K562 (cell line): ENCODE measurements around the gene FBXW9. TPM values are rescaled to one million over a fixed set of nuclear protein-coding genes. Genes with fewer than 3 reads are reported as not detected.
A peak's percentile ranks its signal among the peaks of the same experiment; 100 is the strongest.

Experiments used
- ATAC-seq: fragments of 200-7000 bp; cut with Tn5 transposase; 3 replicates; pipeline ENCODE4 v1.9.1; 2020; ENCODE audit warnings: moderate library complexity
- BruUV-seq: library from RNA; stranded (reverse); fragments of 400-500 nt; replicated peaks from 2 replicates; lab custom pipeline; 2021; lab: Mats Ljungman, UMichigan
- CTCF ChIA-PET: fragments of 300-600 bp; formaldehyde crosslinking; extraction: SDS; loops from one replicate; lab custom pipeline; 2021; ENCODE audit warnings: low intra/inter-chr PET ratio; lab: Yijun Ruan, JAX
- POLR2A ChIA-PET: fragments of 300-600, 350-650 bp; sonication (Branson Sonifier 250); formaldehyde crosslinking; extraction: SDS; loops from one replicate; lab custom pipeline; 2021; ENCODE audit warnings: antibody characterized with exemption, inconsistent platforms; lab: Yijun Ruan, JAX
- DNase-seq, 4 experiments: peaks; one replicate each; pipeline versions ENCODE4 v3.0.0 to v3.0.0-alpha.2; 2011 to 2018; ENCODE audit warnings: low spot score in 3 of 4, mixed read lengths in 3 of 4; ENCODE audit errors: extremely low read depth in 1 of 4
- FAIRE-seq: peaks from 2 replicates; lab custom pipeline; 2011; peaks lifted over from hg19 to GRCh38; lab: Jason Lieb, UNC
- H2AFZ ChIP-seq: 2 replicates; pipeline ENCODE4 v1.6.0; 2011; ENCODE audit warnings: low read depth, low read length, control low read depth, inconsistent platforms
- H3K27ac ChIP-seq: fragments of 200-600 bp; 3 replicates; pipeline ENCODE4 v1.8.0; 2011; ENCODE audit warnings: low read depth, mild to moderate bottlenecking, control low read depth, inconsistent platforms, low read length, moderate library complexity, mixed read lengths; ENCODE audit errors: extremely low read depth
- H3K27me3 ChIP-seq, 2 experiments: fragments of 300-600 bp in 1 of 2; 2 replicates in 1 of 2; 3 replicates in 1 of 2; pipeline versions ENCODE4 v1.6.0 to v1.8.0; 2011; ENCODE audit warnings: inconsistent platforms in 2 of 2, low read length in 2 of 2, mild to moderate bottlenecking in 1 of 2, mixed read lengths in 1 of 2, moderate library complexity in 1 of 2; ENCODE audit not compliant: control insufficient read depth in 2 of 2, insufficient read depth in 2 of 2
- H3K36me3 ChIP-seq: fragments of 300-600 bp; 3 replicates; pipeline ENCODE4 v1.8.0; 2011; ENCODE audit warnings: mild to moderate bottlenecking, low read length, inconsistent platforms; ENCODE audit not compliant: control insufficient read depth, insufficient read depth
- H3K4me1 ChIP-seq, 2 experiments: fragments of 200-600 bp in 1 of 2; replicated peaks in 1 of 2; 2 replicates in 1 of 2; 3 replicates in 1 of 2; pipeline versions ENCODE4 v1.5.1 to v1.8.0; 2011; ENCODE audit warnings: inconsistent platforms in 2 of 2, low read length in 2 of 2, mild to moderate bottlenecking in 1 of 2, mixed read lengths in 1 of 2, moderate library complexity in 1 of 2; ENCODE audit not compliant: control insufficient read depth in 2 of 2, insufficient read depth in 2 of 2
- H3K4me2 ChIP-seq: 2 replicates; pipeline ENCODE4 v1.6.1; 2011; ENCODE audit warnings: low read length, control low read depth, inconsistent platforms, mixed read lengths; ENCODE audit not compliant: insufficient read depth
- H3K4me3 ChIP-seq: fragments of 200-600 bp; sonication (generic), shearing (Covaris generic); 2 replicates; pipeline ENCODE4 v1.5.1; 2016; ENCODE audit warnings: control low read depth, inconsistent platforms
- H3K79me2 ChIP-seq: fragments of 200-600 bp; 3 replicates; pipeline ENCODE4 v1.8.0; 2011; ENCODE audit warnings: low read length, inconsistent platforms; ENCODE audit not compliant: control insufficient read depth, insufficient read depth
- H3K9ac ChIP-seq, 2 experiments: 2 replicates each; pipeline versions ENCODE4 v1.6.0 to v1.6.1; 2011; ENCODE audit warnings: low read depth in 2 of 2, low read length in 2 of 2, control low read depth in 1 of 2, inconsistent platforms in 1 of 2, mild to moderate bottlenecking in 1 of 2, mixed read lengths in 1 of 2; ENCODE audit not compliant: insufficient read depth in 1 of 2
- H3K9me1 ChIP-seq: one replicate; pipeline ENCODE4 v1.6.0; 2011; ENCODE audit warnings: inconsistent platforms, mild to moderate bottlenecking, low read length, moderate library complexity; ENCODE audit not compliant: control insufficient read depth, insufficient read depth
- H3K9me3 ChIP-seq: replicated peaks from 2 replicates; pipeline ENCODE4 v1.5.1; 2011; ENCODE audit warnings: low read depth, low read length, inconsistent platforms; ENCODE audit not compliant: control insufficient read depth, insufficient read depth
- H4K20me1 ChIP-seq: replicated peaks from 2 replicates; pipeline ENCODE4 v1.6.1; 2011; ENCODE audit warnings: low read length, inconsistent platforms, mixed read lengths; ENCODE audit not compliant: control insufficient read depth, insufficient read depth
- BCL6 ChIP-seq: fragments of 250-450 bp; sonication (Bioruptor Pico); IDR thresholded peaks from 2 replicates; pipeline ENCODE4 v1.4.0; 2020
- BRCA1 ChIP-seq, 2 experiments: fragments of 450-650 bp in 1 of 2; sonication (generic) in 1 of 2; formaldehyde crosslinking in 1 of 2; IDR thresholded peaks; 2 replicates each; pipeline versions ENCODE4 v1.5.0 to v1.6.1; 2017 to 2020; ENCODE audit warnings: mild to moderate bottlenecking in 1 of 2, missing genetic modification reagents in 1 of 2
- CTBP1 ChIP-seq: fragments of 450-650 bp; IDR thresholded peaks from 2 replicates; pipeline ENCODE4 v1.6.1; 2016; ENCODE audit warnings: borderline replicate concordance
- FOXM1 ChIP-seq, 2 experiments: fragments of 450-650 bp in 1 of 2; sonication (generic) in 1 of 2; formaldehyde crosslinking in 1 of 2; IDR thresholded peaks; 2 replicates each; pipeline versions ENCODE4 v1.6.1 to v1.9.0; 2017 to 2022; ENCODE audit warnings: low read depth in 2 of 2, mild to moderate bottlenecking in 2 of 2, missing genetic modification reagents in 1 of 2, moderate library complexity in 1 of 2
- KDM2B ChIP-seq: fragments of 250-450 bp; sonication (Bioruptor Pico); IDR thresholded peaks from 2 replicates; pipeline ENCODE4 v1.8.0; 2021; ENCODE audit warnings: mild to moderate bottlenecking, moderate library complexity
- MAFF ChIP-seq: IDR thresholded peaks from 2 replicates; pipeline ENCODE4 v1.6.1; 2012; ENCODE audit warnings: low read length, improper control_type of control experiment
- SETDB1 ChIP-seq: IDR thresholded peaks from one replicate; pipeline ENCODE4 v1.6.1; 2012; ENCODE audit warnings: low read length, control low read depth, inconsistent platforms
- SOX6 ChIP-seq: fragments of 450-650 bp; IDR thresholded peaks from 2 replicates; pipeline ENCODE4 v1.6.1; 2014; ENCODE audit warnings: mild to moderate bottlenecking
- SPI1 ChIP-seq: IDR thresholded peaks from 2 replicates; pipeline ENCODE4 v1.6.1; 2011; ENCODE audit warnings: low read depth, low read length, control low read depth, borderline replicate concordance
- SRF ChIP-seq, 2 experiments: fragments of 250-450, 450-650 bp in 1 of 2; sonication (Bioruptor Pico) in 1 of 2; sonication (generic) in 1 of 2; formaldehyde crosslinking; IDR thresholded peaks; 2 replicates each; pipeline versions ENCODE4 v1.5.0 to v1.5.1; 2020 to 2022; ENCODE audit warnings: mild to moderate bottlenecking in 1 of 2, missing genetic modification reagents in 1 of 2
- ZNF121 ChIP-seq: sonication (generic); formaldehyde crosslinking; conservative IDR thresholded peaks from 2 replicates; pipeline ENCODE4 v1.8.0; 2022; ENCODE audit warnings: missing genetic modification reagents
- WGBS: fragments of 100-300 bp; shearing (Covaris generic); methylation state at CpG from one replicate; pipeline ENCODE4 v1.1.6; 2016; ENCODE audit warnings: low coverage, mixed read lengths; ENCODE audit not compliant: insufficient coverage; ENCODE audit errors: missing lambda C conversion rate; 5-methylcytosine and 5-hydroxymethylcytosine counted together
- in situ Hi-C: fragments of 300-500 bp; cut with MboI; formaldehyde crosslinking; loops from 4 replicates; pipeline ENCODE4 v1.15.0; 2018; ENCODE audit warnings: inconsistent platforms, mixed read lengths
- intact Hi-C: fragments of 100-400 bp; cut with micrococcal nuclease; formaldehyde crosslinking; loops from 2 replicates; pipeline ENCODE4 v1.14.2; 2022
- polyA plus RNA-seq, 8 experiments: library from polyadenylated mRNA; depleted of rRNA in 4 of 8; stranded (reverse) in 5 of 8; unstranded in 3 of 8; fragments of >200 nt; fragmentation: Nextera tagmentation in 2 of 8; fragmentation: Illumina TruSeq in 1 of 8; extraction: Ambion mirVana in 2 of 8; extraction: Trizol in 1 of 8; gene quantifications; 2 replicates each; pipeline versions ENCODE4 v1.2.1 to v1.2.3, GENCODE V29; 2011 to 2014; ENCODE audit warnings: inconsistent platforms in 1 of 8, missing spikeins in 1 of 8
- total RNA-seq, 7 experiments: library from RNA; depleted of rRNA in 6 of 7; stranded (reverse); fragments of >200 nt in 6 of 7; fragmentation: Illumina TruSeq in 2 of 7; extraction: Trizol in 2 of 7; gene quantifications; 2 replicates each; pipeline versions ENCODE4 v1.2.1 to v1.2.3, GENCODE V29; 2011 to 2021; ENCODE audit warnings: low replicate concordance in 1 of 7

FBXW9 gene
- total and polyA plus RNA-seq, 9 of the 15 experiments (the other 6 are each of a cell fraction or from before 2014, with no cell fraction given) = 0.23 to 21.7 (median 6.2) TPM

DNA sequence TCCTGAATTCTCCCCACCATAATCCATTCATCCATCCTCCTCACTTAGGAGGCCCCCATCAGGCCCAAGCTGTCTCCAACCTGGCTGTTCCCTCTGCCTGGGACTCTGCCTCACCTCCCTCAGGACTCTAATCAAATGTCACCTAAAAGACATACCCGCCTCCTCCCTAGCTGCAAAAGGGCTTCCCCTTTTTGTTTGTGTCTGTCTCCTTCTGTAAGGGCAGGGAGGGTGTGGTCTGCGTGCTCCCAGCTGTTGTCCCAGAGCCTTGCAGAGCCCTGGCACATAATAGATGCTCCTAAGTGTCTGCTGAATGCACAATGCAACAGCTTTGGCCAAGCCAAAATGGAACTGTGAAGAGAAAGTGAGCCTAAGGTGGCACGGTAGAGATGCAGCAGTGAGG lies 33.6 kb upstream of the FBXW9 start:
- H3K36me3 ChIP-seq = peaks cover 52% of the 10 kb centered on the region

GRCh38 chr19:12727745-12728433 lies 31.5 kb upstream of the FBXW9 start:
- Histone ChIP-seq H3K9me1 (no peaks in the 10 kb centered on the region), H3K9me3 (no peaks in the 10 kb centered on the region), H4K20me1 (peaks cover 7% of the 10 kb centered on the region), H3K79me2 (peaks cover 42% of the 10 kb centered on the region), H3K27me3 (no peaks in the 10 kb centered on the region), H2AFZ (no peak overlapping the region), H3K36me3 (peaks cover 48% of the 10 kb centered on the region), H3K4me2 (no peak overlapping the region), H3K4me1 (peaks cover 6 to 27% of the 10 kb centered on the region in 2 experiments), H3K9ac (no peak overlapping the region), H3K27ac (no peak overlapping the region), H3K4me3 (no peak overlapping the region)
- ChIA-PET CTCF (no interaction called here), POLR2A (interaction anchor here (0.7 to 2.2 kb wide), 3 partner anchors 7 to 78 kb away, joined by 3 to 6 read pairs (median 3); partner anchors contain the start of genes GET3 and RNASEH2A)
- no peak for TF ChIP-seq FOXM1 (IDR thresholded peaks at IDR 0.05; ENCODE audit: low read depth)
- no peak for TF ChIP-seq FOXM1 (CRISPR knock-in tag; IDR thresholded peaks at IDR 0.05; ENCODE audit: low read depth)
- TF ChIP-seq CTBP1 = no peak
- TF ChIP-seq ZNF121 (CRISPR knock-in tag) = peak; percentile 81
- FAIRE-seq (no peak), ATAC-seq (no peak), DNase-seq (no peak)
- WGBS = 93% methylated on average over 9 of the region's 9 CpGs
- BruUV-seq = no TSS peak
- in situ Hi-C loops = no loop called here
- intact Hi-C loops = no loop called here

More for the DNA sequence above, 33.6 kb upstream of the FBXW9 start:
- peaks cover 17% of the 10 kb centered on the region for H4K20me1 ChIP-seq
- ChIA-PET CTCF (no interaction called here), POLR2A (interaction anchor here (0.6 kb wide), 1 partner anchor 114 kb away, joined by 5 read pairs; no protein-coding TSS in a partner anchor)
- no peak overlapping the region for H2AFZ ChIP-seq
- ATAC-seq (no peak), FAIRE-seq (no peak), DNase-seq (no peak)
- H3K79me2 ChIP-seq = peaks cover 45% of the 10 kb centered on the region
- no peak overlapping the region for H3K9ac ChIP-seq
- 80% methylated on average over 3 of the region's 3 CpGs for WGBS
- no peak overlapping the region for H3K27ac ChIP-seq
- no peak overlapping the region for H3K4me3 ChIP-seq
- peaks cover 8 to 23% of the 10 kb centered on the region in 2 experiments for H3K4me1 ChIP-seq
- intact Hi-C loops = no loop called here
- no peak overlapping the region for H3K4me2 ChIP-seq
- TF ChIP-seq SRF (CRISPR knock-in tag; IDR thresholded peaks at IDR 0.05) = no peak
- TF ChIP-seq KDM2B (CRISPR knock-in tag) = no peak
- TF ChIP-seq BRCA1 (IDR thresholded peaks at IDR 0.05) = no peak
- TF ChIP-seq BRCA1 (CRISPR knock-in tag; IDR thresholded peaks at IDR 0.05) = no peak
- TF ChIP-seq BCL6 (CRISPR knock-in tag) = no peak
- TF ChIP-seq SETDB1 = no peak
- no peak for TF ChIP-seq SOX6
- no peak for TF ChIP-seq MAFF
- TF ChIP-seq SPI1 = peak; percentile 83
- TF ChIP-seq, all 486 proteins: peak for 1
- in situ Hi-C loops = no loop called here
- Histone ChIP-seq H3K9me1 (no peaks in the 10 kb centered on the region), H3K27me3 (no peaks in the 10 kb centered on the region), H3K9me3 (no peaks in the 10 kb centered on the region)
- no TSS peak for BruUV-seq
